ENCODE data around the gene GALNT17.

GALNT17 gene

GRCh38 chr7:71511361-71511807, 379.4 kb downstream of the GALNT17 start:
- DNase-seq, result no peak

DNA sequence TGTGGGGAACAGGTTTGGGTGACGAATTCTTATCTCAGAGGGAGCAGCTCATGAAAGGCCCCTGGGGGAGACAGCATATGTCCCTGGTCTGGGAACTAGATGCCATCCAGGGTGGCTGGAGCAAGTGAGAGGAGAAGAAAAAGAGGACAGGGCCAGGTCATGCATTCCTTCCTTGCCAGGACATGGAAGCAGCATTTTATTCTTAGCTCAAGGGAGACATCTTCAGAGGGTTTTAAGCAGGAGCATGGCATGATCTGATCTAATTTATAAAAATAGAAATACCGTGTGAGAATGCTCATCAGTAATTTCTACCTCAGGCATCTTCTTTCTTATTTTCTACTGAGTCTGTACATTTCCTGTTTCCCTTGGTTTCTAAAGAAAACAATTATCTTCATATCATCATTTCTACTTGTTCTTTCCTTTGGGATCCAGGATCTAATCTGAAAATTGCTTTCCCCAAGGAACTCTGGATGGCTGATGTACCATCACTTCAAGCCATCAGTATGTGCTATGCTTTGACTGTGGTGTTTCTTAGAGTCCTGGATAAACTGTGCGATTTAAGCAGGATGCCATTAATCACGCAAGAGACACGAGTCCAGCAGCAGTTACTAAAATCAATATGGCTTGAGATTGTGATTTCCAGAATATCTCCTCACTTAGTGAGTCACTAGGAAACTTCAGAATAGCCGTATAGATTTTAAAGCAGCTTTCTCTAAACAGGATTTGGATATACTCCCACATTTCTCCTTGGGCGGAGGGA, 386.2 kb downstream of the GALNT17 start:
- no peak for DNase-seq

DNA sequence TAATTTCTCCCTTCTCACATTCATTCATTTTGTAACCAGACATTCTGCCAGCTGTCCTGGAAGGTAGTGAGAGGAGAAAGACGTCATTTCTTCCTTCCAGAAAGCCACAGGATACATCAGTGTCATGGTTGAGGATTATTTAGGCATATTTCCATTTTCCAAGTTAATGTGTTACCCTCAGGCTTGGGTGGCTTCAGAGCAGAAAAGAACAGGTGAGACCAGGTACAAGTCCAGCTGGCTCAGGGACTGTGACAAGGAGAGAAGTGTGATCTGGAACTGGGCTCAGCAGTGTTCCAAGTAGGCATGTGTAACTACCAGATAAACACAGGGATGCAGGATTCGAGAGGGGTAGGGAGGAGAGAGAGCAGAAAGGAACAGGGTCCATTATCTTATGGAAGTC, 386.9 kb downstream of the GALNT17 start:
- DNase-seq, result no peak

GRCh38 chr7:71521506-71521905, 389.6 kb downstream of the GALNT17 start:
- DNase-seq, result no peak

DNA sequence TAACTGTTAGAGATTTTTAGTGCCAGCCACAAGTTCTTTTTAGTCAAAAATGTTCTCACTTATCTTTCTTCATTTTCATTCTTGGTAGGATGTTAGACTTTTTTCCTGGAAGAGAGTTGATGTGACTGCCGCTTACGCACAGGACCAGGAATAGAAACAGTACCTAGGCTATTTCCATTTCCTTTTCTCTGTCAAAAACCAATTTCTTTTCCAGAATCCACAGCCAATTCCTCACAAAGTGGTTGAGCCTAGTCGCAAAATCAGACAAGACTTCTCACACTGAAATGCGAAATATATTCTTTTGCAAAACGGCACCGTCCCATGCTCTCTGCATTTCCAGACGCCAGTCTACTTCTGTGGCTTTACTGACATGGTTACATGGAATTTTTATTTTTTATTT, 394.2 kb downstream of the GALNT17 start:
- DNase-seq, result no peak

- no peak for DNase-seq
Measured at GRCh38 chr7:71527213-71527612, 395.3 kb downstream of the GALNT17 start.

DNA sequence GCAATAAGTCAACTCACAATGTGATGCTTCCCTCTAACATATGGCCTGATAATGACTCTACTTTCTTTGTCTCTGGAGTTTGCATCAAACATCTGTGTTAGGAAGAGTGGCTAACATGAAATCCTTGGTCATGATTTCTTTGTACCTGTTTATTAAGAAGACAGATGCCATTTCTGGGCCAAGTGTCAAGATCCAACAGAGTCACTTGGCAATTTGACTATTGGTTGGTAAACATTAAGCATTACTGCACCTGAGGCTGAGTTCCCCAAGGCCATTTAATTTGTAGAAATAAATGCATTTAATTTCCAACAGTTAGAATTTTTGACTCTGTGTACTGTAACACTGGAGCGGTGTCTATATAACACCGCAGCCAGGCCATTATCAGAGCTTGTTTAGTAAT, 403.7 kb downstream of the GALNT17 start:
- DNase-seq, result no peak

- no peak for DNase-seq
Measured at GRCh38 chr7:71538210-71538609, 406.3 kb downstream of the GALNT17 start.

DNA sequence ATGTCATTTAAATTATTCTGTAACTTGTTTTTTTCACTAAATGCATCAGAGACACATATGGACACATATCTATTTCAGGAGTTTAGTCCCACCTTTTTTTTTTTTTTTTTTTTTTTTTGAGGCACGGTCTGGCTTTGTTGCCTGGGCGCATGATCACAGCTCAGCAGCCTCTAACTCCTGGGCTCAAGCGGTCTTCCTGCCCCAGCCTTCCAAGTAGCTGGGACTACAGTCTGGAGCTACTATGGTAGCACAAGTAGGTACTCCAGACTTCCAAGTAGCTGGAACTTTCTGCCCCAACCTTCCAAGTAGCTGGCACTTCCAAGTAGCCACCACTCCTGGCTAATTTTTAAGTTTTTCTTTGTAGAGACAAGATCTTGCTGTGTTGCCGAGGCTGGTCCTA, 407.7 kb downstream of the GALNT17 start:
- no peak for DNase-seq

DNA sequence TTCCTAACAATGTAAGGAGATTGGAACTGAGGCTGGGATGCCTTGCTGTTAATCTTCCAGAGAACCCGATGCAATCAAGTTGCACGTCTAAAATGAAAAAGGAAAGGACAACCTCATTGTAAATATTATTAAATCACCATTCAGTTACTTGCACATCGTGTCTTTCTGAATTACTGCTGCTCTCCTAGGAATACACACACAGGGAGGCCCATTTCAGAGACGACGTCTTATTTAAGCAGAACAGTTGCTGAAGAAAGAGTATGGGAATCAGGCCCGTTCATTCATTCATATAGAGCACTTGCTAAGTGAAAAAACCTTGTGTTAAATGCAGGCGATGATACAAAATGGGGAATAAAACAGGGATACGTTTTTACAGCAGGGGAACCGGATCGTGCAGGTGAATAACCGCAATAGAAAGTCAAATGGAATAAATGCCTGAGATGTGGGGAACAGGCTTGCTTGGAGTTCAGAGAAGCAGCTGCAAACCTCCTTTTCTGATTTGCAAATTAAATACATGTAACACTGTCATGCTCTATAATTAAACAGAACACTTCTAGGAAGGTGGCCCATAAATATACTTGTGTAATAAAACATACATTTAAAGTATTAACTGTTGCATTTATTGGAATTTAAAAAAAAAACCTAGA, 409.9 kb downstream of the GALNT17 start:
- no peak for DNase-seq

- DNase-seq, result no peak
Measured at GRCh38 chr7:71543396-71543795, 411.5 kb downstream of the GALNT17 start.

GRCh38 chr7:71544816-71545215, 412.9 kb downstream of the GALNT17 start:
- no peak for DNase-seq

DNA sequence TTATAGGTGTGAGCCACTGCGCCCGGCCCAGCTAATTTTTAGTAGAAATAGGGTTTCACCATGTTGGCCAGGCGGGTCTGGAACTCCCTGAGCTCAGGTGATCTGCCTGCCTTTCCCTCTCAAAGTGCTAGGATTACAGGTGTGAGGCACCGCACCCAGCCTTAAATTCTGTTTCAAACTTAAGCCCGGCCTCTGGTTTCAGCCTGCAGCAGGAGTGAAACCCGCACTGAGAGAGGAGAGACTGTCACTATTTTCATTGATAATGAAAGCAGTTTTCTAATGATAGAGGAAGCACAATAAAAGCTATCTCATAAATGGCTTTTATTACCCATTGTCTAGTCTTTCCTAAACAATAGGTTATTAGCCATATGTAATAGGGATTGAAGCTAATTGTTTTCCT, 415.5 kb downstream of the GALNT17 start:
- no peak for DNase-seq

- no peak for DNase-seq
Measured at GRCh38 chr7:71548746-71549145, 416.8 kb downstream of the GALNT17 start.

GRCh38 chr7:71553306-71553705, 421.4 kb downstream of the GALNT17 start:
- no peak for DNase-seq

DNA sequence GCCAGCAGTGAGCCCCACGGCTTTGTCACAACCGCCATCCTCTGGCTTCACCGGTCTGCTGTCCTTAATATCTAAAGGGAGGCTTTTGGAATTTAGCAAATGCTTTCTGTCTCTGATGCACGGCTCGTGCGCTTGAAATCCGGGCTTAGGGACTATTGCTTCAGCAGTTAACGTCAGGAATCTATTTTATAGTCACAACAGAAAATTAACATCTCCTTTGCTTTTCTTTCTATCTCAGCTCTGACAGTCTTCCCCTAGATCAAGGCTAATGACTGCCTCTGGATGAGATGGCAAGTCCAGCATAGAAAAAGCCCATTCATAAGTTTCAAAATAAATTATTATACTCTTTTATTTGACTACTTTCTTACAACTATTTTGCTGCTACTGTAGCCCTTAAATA, 423.8 kb downstream of the GALNT17 start:
- DNase-seq, result no peak

DNA sequence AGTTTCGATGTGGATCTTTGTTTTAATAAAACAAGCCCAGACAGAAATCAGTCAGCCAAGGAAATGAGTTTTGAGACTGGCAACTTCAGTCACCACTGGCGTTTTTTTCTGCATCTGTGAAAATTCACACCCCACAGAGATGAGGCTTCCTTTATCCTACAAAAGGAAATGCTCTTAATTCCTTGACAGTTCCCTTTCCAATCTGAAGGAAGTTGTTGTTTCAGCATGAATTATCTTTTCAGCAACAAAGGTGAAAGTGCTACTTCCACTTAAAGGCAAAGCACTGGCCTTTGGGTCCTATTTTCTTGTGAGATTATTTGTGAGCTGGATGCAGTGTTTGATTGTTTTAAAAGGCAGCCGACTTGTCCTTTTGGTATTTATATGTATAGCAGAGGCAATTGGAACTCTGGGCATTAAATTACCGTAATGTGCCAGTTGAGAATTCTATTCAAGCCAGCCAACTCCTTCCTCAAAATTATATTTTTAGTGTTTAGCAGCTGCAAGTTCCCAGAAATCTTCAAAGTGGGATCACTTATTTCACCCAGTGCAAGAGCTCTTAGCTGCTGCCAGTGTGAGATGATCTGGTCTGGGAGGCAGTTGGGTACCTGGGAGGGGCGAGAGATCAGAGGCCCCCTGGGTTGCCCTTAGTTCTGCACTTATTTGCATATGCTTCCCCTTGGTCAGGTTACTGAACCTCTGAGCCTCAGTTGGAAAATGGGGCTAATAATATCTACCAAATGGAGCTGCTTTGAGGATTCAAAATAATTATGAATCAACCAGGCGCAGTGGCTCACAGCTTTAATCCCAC, 427.1 kb downstream of the GALNT17 start:
- no peak for DNase-seq

GRCh38 chr7:71560354-71560995, 428.5 kb downstream of the GALNT17 start:
- no peak for DNase-seq

DNA sequence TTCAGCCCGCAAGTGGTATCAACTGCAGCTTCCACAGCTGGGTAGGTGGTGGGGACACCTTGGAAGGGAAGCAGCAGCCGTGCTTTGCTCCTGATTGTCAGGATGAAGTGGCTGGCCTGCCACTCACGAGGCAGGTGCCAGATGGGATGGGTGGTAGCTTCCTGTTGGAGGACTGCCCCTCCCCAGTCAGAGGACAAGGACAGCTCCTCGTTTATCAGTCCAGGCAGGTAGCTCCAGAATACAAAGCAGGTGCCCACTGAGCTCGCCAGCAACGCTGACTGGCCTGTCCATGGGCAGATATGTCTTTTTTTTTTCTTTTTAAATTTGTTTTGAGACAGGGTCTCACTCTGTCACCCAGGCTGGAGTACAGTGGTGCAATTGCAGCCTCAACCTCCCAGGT, 431.3 kb downstream of the GALNT17 start:
- no peak for DNase-seq

GRCh38 chr7:71566376-71566775, 434.4 kb downstream of the GALNT17 start:
- no peak for DNase-seq

GRCh38 chr7:71566991-71567390, 435.0 kb downstream of the GALNT17 start:
- DNase-seq, result no peak

- DNase-seq, result no peak
Measured at GRCh38 chr7:71574153-71574860, 442.4 kb downstream of the GALNT17 start.

DNA sequence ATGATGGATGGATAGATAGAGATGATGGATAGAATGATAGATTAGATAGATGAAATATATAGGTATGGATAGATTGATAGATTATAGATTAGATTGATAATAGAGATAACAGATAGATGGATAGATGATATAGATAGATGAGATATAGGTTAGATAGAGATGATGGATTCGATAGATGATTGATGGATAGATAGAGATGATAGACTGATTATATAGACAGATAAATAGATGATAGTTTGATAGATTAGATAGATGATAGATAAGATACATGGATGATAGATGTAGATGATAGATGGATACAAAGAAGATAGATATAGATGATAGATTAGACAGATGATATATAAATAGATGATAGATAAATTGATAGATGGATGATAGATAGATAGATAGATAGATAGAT, 448.1 kb downstream of the GALNT17 start:
- no peak for DNase-seq

Measured in stimulated activated CD4-positive, alpha-beta T cell treated with anti-CD3 and anti-CD28 coated beads, Interleukin-15, amount 100 ng/mL, for 24 hours (primary cell).